ENCODE measurements around the gene KCNN2.

DNA sequence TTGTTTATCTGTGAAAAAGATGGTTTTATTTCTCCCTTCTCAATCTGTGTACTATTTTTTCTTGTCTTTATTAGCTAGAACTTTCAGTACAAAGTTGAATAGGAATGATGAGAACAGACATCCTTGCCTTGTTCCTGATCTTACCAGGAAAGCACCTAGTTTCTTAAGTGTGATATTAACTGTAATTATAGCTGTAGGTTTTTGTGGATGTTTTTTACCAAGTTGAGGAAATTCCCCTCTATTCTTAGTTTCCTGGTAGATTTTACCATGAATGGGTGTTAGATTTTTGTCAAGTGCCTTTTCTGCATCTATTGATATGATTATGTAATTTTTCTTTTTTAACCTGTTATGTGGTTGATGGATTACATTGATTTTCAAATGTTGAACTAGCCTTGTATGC is 68.7 kb downstream of the KCNN2 start:
- TF ChIP-seq ETV6 (CRISPR knock-in tag; IDR thresholded peaks at IDR 0.05) (no peak), GTF2I (CRISPR knock-in tag; conservative IDR thresholded peaks at IDR 0.05) (no peak), ZNF232 (CRISPR knock-in tag; IDR thresholded peaks at IDR 0.05) (no peak), CBFB (CRISPR knock-in tag; IDR thresholded peaks at IDR 0.05; ENCODE audit: low read depth) (no peak), ZNF416 (CRISPR knock-in tag; IDR thresholded peaks at IDR 0.05) (no peak), ZNF138 (CRISPR knock-in tag; conservative IDR thresholded peaks at IDR 0.05) (no peak), NR1H2 (CRISPR knock-in tag; IDR thresholded peaks at IDR 0.05) (no peak), TEAD1 (CRISPR knock-in tag; IDR thresholded peaks at IDR 0.05) (no peak), ELF4 (CRISPR knock-in tag; IDR thresholded peaks at IDR 0.05; ENCODE audit: low read depth) (no peak)
- TF ChIP-seq, protein P1, sequence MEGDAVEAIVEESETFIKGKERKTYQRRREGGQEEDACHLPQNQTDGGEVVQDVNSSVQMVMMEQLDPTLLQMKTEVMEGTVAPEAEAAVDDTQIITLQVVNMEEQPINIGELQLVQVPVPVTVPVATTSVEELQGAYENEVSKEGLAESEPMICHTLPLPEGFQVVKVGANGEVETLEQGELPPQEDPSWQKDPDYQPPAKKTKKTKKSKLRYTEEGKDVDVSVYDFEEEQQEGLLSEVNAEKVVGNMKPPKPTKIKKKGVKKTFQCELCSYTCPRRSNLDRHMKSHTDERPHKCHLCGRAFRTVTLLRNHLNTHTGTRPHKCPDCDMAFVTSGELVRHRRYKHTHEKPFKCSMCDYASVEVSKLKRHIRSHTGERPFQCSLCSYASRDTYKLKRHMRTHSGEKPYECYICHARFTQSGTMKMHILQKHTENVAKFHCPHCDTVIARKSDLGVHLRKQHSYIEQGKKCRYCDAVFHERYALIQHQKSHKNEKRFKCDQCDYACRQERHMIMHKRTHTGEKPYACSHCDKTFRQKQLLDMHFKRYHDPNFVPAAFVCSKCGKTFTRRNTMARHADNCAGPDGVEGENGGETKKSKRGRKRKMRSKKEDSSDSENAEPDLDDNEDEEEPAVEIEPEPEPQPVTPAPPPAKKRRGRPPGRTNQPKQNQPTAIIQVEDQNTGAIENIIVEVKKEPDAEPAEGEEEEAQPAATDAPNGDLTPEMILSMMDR (IDR thresholded peaks at IDR 0.05) = no peak
- TF ChIP-seq, protein P2, sequence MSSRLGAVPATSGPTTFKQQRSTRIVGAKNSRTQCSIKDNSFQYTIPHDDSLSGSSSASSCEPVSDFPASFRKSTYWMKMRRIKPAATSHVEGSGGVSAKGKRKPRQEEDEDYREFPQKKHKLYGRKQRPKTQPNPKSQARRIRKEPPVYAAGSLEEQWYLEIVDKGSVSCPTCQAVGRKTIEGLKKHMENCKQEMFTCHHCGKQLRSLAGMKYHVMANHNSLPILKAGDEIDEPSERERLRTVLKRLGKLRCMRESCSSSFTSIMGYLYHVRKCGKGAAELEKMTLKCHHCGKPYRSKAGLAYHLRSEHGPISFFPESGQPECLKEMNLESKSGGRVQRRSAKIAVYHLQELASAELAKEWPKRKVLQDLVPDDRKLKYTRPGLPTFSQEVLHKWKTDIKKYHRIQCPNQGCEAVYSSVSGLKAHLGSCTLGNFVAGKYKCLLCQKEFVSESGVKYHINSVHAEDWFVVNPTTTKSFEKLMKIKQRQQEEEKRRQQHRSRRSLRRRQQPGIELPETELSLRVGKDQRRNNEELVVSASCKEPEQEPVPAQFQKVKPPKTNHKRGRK (CRISPR knock-in tag; IDR thresholded peaks at IDR 0.05; ENCODE audit: borderline replicate concordance) = no peak
- TF ChIP-seq, protein P3, sequence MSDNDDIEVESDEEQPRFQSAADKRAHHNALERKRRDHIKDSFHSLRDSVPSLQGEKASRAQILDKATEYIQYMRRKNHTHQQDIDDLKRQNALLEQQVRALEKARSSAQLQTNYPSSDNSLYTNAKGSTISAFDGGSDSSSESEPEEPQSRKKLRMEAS (CRISPR knock-in tag; IDR thresholded peaks at IDR 0.05) = no peak
